H1 (cell line): ENCODE measurements around the gene SATB2. TPM values are rescaled to one million over a fixed set of nuclear protein-coding genes. Genes with fewer than 3 reads are reported as not detected.

ENCODE experiments used
- ASH2L ChIP-seq: fragments of 200-600, 300-600 bp; sonication (generic); IDR thresholded peaks from one replicate; pipeline ENCODE4 v1.7.1; 2017; ENCODE audit warnings: low read length
- BACH1 ChIP-seq: IDR thresholded peaks from 2 replicates; pipeline ENCODE4 v1.6.1; 2012; ENCODE audit warnings: low read length, improper control_type of control experiment
- JUND ChIP-seq: IDR thresholded peaks from 2 replicates; pipeline ENCODE4 v1.6.1; 2011; ENCODE audit warnings: mild to moderate bottlenecking, improper control_type of control experiment, low read length
- MAFK ChIP-seq: IDR thresholded peaks from 2 replicates; pipeline ENCODE4 v1.6.1; 2012; ENCODE audit warnings: low read depth, mild to moderate bottlenecking, improper control_type of control experiment, low read length
- RBBP5 ChIP-seq: IDR thresholded peaks from 2 replicates; pipeline ENCODE4 v1.7.1; 2012; ENCODE audit warnings: low read depth, mild to moderate bottlenecking, inconsistent platforms, low read length, moderate library complexity, borderline replicate concordance
- polyA plus RNA-seq, 7 experiments: library from polyadenylated mRNA; depleted of rRNA in 3 of 7; stranded (reverse) in 5 of 7; unstranded in 2 of 7; fragments of >200 nt in 5 of 7; fragments of 200-250 nt in 2 of 7; gene quantifications; 1 replicate in 5 of 7; 2 replicates in 1 of 7; 4 replicates in 1 of 7; pipeline versions ENCODE4 v1.2.1 to v1.2.3, GENCODE V29; 2011 to 2013; ENCODE audit warnings: missing spikeins in 2 of 7, mixed read lengths in 2 of 7
- total RNA-seq: library from RNA; stranded (reverse); fragmentation: NEBNext Ultra II Directional; extraction: Animal tissue kit (Norgen Biotek cat#: 25700); gene quantifications from 2 replicates; pipeline ENCODE4 v1.2.1, GENCODE V29; 2021
- TF ChIP-seq, protein P1 (sequence below): fragments of 300-600 bp; sonication (generic); IDR thresholded peaks from 2 replicates; pipeline ENCODE4 v1.7.1; 2012; ENCODE audit warnings: low read length, moderate library complexity, mild to moderate bottlenecking, inconsistent platforms; ENCODE audit not compliant: insufficient replicate concordance

SATB2 gene
- total and polyA plus RNA-seq, 2 of the 8 experiments (the other 6 are each of a cell fraction or from before 2014, with no cell fraction given): 1.3 to 5.7 TPM

DNA sequence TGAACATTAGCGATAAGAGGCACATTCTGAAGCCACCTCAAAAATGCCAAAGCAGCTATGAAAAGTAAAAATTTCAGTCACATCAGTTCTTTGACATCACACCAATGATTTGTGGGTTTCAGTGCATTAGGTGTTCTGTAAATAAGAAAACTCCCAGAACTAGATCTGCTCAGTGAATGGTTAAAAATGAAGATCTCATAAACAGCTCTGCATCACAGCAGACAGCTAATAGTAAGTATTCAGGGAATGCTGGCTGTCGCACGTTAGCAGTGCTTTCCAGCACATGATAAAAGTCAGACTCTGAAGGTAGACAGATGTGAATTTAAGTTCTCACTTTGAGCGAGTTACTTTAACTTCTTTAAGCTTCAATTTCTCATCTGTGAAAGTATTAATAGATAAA lies 154.9 kb downstream of the SATB2 start (continued):
- TF ChIP-seq, protein P1, sequence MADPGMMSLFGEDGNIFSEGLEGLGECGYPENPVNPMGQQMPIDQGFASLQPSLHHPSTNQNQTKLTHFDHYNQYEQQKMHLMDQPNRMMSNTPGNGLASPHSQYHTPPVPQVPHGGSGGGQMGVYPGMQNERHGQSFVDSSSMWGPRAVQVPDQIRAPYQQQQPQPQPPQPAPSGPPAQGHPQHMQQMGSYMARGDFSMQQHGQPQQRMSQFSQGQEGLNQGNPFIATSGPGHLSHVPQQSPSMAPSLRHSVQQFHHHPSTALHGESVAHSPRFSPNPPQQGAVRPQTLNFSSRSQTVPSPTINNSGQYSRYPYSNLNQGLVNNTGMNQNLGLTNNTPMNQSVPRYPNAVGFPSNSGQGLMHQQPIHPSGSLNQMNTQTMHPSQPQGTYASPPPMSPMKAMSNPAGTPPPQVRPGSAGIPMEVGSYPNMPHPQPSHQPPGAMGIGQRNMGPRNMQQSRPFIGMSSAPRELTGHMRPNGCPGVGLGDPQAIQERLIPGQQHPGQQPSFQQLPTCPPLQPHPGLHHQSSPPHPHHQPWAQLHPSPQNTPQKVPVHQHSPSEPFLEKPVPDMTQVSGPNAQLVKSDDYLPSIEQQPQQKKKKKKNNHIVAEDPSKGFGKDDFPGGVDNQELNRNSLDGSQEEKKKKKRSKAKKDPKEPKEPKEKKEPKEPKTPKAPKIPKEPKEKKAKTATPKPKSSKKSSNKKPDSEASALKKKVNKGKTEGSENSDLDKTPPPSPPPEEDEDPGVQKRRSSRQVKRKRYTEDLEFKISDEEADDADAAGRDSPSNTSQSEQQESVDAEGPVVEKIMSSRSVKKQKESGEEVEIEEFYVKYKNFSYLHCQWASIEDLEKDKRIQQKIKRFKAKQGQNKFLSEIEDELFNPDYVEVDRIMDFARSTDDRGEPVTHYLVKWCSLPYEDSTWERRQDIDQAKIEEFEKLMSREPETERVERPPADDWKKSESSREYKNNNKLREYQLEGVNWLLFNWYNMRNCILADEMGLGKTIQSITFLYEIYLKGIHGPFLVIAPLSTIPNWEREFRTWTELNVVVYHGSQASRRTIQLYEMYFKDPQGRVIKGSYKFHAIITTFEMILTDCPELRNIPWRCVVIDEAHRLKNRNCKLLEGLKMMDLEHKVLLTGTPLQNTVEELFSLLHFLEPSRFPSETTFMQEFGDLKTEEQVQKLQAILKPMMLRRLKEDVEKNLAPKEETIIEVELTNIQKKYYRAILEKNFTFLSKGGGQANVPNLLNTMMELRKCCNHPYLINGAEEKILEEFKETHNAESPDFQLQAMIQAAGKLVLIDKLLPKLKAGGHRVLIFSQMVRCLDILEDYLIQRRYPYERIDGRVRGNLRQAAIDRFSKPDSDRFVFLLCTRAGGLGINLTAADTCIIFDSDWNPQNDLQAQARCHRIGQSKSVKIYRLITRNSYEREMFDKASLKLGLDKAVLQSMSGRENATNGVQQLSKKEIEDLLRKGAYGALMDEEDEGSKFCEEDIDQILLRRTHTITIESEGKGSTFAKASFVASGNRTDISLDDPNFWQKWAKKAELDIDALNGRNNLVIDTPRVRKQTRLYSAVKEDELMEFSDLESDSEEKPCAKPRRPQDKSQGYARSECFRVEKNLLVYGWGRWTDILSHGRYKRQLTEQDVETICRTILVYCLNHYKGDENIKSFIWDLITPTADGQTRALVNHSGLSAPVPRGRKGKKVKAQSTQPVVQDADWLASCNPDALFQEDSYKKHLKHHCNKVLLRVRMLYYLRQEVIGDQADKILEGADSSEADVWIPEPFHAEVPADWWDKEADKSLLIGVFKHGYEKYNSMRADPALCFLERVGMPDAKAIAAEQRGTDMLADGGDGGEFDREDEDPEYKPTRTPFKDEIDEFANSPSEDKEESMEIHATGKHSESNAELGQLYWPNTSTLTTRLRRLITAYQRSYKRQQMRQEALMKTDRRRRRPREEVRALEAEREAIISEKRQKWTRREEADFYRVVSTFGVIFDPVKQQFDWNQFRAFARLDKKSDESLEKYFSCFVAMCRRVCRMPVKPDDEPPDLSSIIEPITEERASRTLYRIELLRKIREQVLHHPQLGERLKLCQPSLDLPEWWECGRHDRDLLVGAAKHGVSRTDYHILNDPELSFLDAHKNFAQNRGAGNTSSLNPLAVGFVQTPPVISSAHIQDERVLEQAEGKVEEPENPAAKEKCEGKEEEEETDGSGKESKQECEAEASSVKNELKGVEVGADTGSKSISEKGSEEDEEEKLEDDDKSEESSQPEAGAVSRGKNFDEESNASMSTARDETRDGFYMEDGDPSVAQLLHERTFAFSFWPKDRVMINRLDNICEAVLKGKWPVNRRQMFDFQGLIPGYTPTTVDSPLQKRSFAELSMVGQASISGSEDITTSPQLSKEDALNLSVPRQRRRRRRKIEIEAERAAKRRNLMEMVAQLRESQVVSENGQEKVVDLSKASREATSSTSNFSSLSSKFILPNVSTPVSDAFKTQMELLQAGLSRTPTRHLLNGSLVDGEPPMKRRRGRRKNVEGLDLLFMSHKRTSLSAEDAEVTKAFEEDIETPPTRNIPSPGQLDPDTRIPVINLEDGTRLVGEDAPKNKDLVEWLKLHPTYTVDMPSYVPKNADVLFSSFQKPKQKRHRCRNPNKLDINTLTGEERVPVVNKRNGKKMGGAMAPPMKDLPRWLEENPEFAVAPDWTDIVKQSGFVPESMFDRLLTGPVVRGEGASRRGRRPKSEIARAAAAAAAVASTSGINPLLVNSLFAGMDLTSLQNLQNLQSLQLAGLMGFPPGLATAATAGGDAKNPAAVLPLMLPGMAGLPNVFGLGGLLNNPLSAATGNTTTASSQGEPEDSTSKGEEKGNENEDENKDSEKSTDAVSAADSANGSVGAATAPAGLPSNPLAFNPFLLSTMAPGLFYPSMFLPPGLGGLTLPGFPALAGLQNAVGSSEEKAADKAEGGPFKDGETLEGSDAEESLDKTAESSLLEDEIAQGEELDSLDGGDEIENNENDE: no peak
- no peak for TF ChIP-seq MAFK
- no peak for TF ChIP-seq ASH2L
- no peak for TF ChIP-seq BACH1
- no peak for TF ChIP-seq JUND
- TF ChIP-seq RBBP5: no peak
